ENCODE results near the gene ESR2. TPM values are rescaled to one million over a fixed set of nuclear protein-coding genes. Genes with fewer than 3 reads are reported as not detected.

ESR2 gene
- total RNA-seq, 1 donor from 2014 or later: 0.16 TPM

GRCh38 chr14:64217834-64218233 is 76.3 kb downstream of the ESR2 start:
- Mint-ChIP-seq H3K4me3 (ENCODE audit: unreplicated experiment) (no peak overlapping the region), H3K27me3 (ENCODE audit: unreplicated experiment) (no peaks in the 10 kb centered on the region), H3K9me3 (ENCODE audit: unreplicated experiment) (no peaks in the 10 kb centered on the region), H3K4me1 (ENCODE audit: unreplicated experiment) (peaks cover 8% of the 10 kb centered on the region), H3K36me3 (ENCODE audit: unreplicated experiment) (peaks cover 31% of the 10 kb centered on the region), H3K27ac (ENCODE audit: unreplicated experiment) (no peak overlapping the region)
- no peak for DNase-seq (ENCODE audit: extremely low spot score, unreplicated experiment)
- no peak for TF ChIP-seq CTCF (IDR thresholded peaks at IDR 0.05)

DNA sequence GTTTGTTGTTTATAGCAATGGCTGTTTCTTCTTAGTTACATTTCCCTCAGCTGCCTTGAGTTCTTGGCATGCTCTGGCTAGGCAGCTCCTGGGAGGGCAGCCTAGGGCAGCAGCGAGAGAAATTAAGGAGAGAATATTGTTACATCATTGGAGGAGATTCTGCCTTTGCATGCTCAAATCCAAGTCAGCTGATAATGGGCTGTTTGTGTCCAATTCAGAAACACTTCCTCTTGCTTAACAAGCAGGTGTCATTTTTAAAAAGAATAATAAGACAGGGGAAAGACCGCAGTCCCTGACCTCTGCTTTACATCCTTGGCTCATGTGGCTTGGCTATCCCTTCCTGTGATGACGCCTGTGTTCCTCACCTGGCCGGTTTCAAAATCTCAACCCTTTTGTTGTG is 76.9 kb downstream of the ESR2 start:
- H3K27ac Mint-ChIP-seq (ENCODE audit: unreplicated experiment): no peak overlapping the region
- no peak for DNase-seq (ENCODE audit: extremely low spot score, unreplicated experiment)
- H3K9me3 Mint-ChIP-seq (ENCODE audit: unreplicated experiment): no peaks in the 10 kb centered on the region
- peaks cover 8% of the 10 kb centered on the region for H3K4me1 Mint-ChIP-seq (ENCODE audit: unreplicated experiment)
- no peak overlapping the region for H3K4me3 Mint-ChIP-seq (ENCODE audit: unreplicated experiment)
- no peak for TF ChIP-seq CTCF (IDR thresholded peaks at IDR 0.05)
- peaks cover 35% of the 10 kb centered on the region for H3K36me3 Mint-ChIP-seq (ENCODE audit: unreplicated experiment)
- no peaks in the 10 kb centered on the region for H3K27me3 Mint-ChIP-seq (ENCODE audit: unreplicated experiment)

GRCh38 chr14:64215978-64216377 is 78.2 kb downstream of the ESR2 start:
- no peak for TF ChIP-seq CTCF (IDR thresholded peaks at IDR 0.05)
- no peak overlapping the region for H3K27ac Mint-ChIP-seq (ENCODE audit: unreplicated experiment)
- H3K4me3 Mint-ChIP-seq (ENCODE audit: unreplicated experiment): no peak overlapping the region
- DNase-seq (ENCODE audit: extremely low spot score, unreplicated experiment): no peak
- H3K27me3 Mint-ChIP-seq (ENCODE audit: unreplicated experiment): no peaks in the 10 kb centered on the region
- peaks cover 33% of the 10 kb centered on the region for H3K36me3 Mint-ChIP-seq (ENCODE audit: unreplicated experiment)
- peaks cover 8% of the 10 kb centered on the region for H3K4me1 Mint-ChIP-seq (ENCODE audit: unreplicated experiment)
- H3K9me3 Mint-ChIP-seq (ENCODE audit: unreplicated experiment): no peaks in the 10 kb centered on the region

DNA sequence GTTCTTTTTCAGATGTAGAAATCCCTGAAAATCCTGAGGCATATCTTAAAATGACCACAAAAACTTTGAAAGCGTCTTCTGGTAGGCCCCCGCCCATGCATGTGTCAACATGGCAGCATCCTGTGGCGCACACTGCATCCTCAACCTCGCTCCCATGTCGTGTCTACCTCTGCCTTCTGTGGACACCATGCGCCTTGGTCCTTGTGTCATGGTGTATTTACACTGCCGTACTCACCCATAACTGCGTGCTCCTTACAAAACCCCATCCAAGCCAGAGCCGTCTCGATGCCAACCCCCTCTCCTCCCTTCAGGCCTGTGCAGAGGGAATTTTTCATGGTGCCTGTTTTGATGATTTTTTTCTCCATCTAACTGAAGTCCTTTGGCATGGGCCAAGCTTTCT is 78.9 kb downstream of the ESR2 start:
- no peak for TF ChIP-seq CTCF (IDR thresholded peaks at IDR 0.05)
- no peaks in the 10 kb centered on the region for H3K27me3 Mint-ChIP-seq (ENCODE audit: unreplicated experiment)
- H3K9me3 Mint-ChIP-seq (ENCODE audit: unreplicated experiment): no peaks in the 10 kb centered on the region
- H3K4me1 Mint-ChIP-seq (ENCODE audit: unreplicated experiment): peaks cover 8% of the 10 kb centered on the region
- no peak overlapping the region for H3K4me3 Mint-ChIP-seq (ENCODE audit: unreplicated experiment)
- peaks cover 33% of the 10 kb centered on the region for H3K36me3 Mint-ChIP-seq (ENCODE audit: unreplicated experiment)
- H3K27ac Mint-ChIP-seq (ENCODE audit: unreplicated experiment): no peak overlapping the region
- DNase-seq (ENCODE audit: extremely low spot score, unreplicated experiment): no peak

GRCh38 chr14:64213853-64214570 is 80.2 kb downstream of the ESR2 start:
- peaks cover 7% of the 10 kb centered on the region for H3K4me1 Mint-ChIP-seq (ENCODE audit: unreplicated experiment)
- H3K27me3 Mint-ChIP-seq (ENCODE audit: unreplicated experiment): no peaks in the 10 kb centered on the region
- no peak for DNase-seq (ENCODE audit: extremely low spot score, unreplicated experiment)
- H3K27ac Mint-ChIP-seq (ENCODE audit: unreplicated experiment): no peak overlapping the region
- H3K4me3 Mint-ChIP-seq (ENCODE audit: unreplicated experiment): no peak overlapping the region
- TF ChIP-seq CTCF (IDR thresholded peaks at IDR 0.05): no peak
- H3K36me3 Mint-ChIP-seq (ENCODE audit: unreplicated experiment): peaks cover 33% of the 10 kb centered on the region
- H3K9me3 Mint-ChIP-seq (ENCODE audit: unreplicated experiment): no peaks in the 10 kb centered on the region
